GM12874 (cell line): Measurements from ENCODE around the gene SERTAD4.

Source experiments
- TF ChIP-seq, protein P1 (sequence below): IDR thresholded peaks from 2 replicates; pipeline ENCODE4 v1.5.1; 2011; ENCODE audit warnings: low read depth, mild to moderate bottlenecking, control low read depth, low read length, moderate library complexity; ENCODE audit not compliant: insufficient read depth

The SERTAD4 gene

DNA sequence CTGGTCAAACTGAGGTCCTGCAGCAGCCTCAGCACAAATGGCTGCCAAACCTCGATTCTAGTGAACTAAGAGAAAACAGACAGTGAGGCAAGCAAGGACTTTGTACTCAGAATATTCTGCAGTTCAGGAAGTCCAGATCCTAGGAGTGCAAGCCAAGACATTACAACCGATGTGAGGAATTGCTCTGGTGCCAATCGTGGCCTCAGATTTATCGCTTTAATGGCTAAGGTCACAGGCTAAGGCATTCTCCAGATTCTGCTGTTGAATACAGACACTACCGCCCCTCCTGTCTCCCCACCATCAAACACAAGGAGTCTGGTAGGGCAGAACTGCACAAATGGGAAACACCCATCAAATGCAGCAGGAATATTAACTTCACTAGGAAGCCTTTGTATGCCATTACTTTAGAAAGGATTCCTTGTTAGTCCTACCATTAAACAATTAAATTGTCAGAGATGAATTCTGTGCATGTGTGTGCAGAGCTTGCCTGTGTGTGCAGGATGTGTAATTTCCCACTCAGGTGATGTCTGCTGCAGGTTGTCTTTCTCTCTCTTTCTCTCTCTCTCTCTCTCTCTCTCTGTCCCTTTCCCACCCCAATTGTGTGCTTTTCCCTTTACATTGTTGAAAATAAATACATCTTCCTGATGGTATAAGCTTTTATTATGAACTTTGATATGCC is 9.2 kb upstream of the SERTAD4 start:
- TF ChIP-seq, protein P1, sequence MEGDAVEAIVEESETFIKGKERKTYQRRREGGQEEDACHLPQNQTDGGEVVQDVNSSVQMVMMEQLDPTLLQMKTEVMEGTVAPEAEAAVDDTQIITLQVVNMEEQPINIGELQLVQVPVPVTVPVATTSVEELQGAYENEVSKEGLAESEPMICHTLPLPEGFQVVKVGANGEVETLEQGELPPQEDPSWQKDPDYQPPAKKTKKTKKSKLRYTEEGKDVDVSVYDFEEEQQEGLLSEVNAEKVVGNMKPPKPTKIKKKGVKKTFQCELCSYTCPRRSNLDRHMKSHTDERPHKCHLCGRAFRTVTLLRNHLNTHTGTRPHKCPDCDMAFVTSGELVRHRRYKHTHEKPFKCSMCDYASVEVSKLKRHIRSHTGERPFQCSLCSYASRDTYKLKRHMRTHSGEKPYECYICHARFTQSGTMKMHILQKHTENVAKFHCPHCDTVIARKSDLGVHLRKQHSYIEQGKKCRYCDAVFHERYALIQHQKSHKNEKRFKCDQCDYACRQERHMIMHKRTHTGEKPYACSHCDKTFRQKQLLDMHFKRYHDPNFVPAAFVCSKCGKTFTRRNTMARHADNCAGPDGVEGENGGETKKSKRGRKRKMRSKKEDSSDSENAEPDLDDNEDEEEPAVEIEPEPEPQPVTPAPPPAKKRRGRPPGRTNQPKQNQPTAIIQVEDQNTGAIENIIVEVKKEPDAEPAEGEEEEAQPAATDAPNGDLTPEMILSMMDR, result no peak

- TF ChIP-seq, protein P1, result no peak
These were observed 4.4 kb upstream of the SERTAD4 start for GRCh38 chr1:210228158-210228557.

GRCh38 chr1:210230149-210230695 is 2.4 kb upstream of the SERTAD4 start:
- TF ChIP-seq, protein P1, result no peak

DNA sequence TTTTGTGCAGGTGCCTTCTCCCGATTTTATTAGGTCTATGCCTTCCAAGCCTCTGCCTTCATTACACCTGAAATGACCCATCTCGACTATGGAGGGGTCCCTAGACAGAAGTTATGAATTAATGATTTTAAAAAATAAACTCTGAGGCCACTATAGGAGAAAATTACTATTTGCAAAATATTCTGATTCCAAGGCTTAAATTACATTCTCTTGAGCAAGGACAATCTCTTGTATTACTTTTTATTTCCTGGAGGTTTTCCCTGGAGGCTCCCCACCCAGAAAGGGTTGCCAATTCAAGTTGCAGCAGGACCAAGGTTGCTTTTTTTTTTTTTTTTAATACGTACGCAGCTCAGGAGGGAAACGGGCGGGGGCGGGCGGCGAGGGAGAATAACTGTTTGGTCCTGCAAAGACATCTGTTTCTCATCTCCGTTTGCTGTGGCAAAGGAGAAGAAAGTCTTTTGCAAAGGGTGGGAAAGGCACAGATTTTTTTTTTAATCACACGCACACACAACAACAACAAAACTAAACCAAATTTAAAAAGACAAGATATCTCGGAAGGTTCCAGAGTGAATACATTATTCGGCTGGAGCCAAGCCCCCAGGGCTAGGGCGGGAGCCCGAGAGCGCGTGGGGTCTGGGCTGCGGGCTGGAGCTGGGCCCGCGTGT is 618 bp upstream of the SERTAD4 start:
- TF ChIP-seq, protein P1, result no peak

DNA sequence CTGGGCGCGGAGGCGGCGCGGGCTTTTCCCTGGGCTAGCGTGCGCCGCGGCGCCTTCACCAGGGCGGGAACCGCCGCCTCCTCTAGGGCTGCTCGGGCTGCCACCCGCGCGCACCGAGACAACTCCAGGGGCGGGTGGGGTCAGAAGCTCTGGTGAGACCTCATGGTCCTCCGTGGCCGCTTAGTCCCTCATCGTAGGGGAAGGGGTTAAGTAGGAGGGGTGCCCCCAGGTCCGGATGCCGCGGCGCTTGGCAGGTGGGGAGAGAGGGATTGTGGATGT is 559 bp downstream of the SERTAD4 start:
- TF ChIP-seq, protein P1, result no peak

GRCh38 chr1:210233495-210234328 is 1.1 kb downstream of the SERTAD4 start:
- TF ChIP-seq, protein P1, result no peak

- TF ChIP-seq, protein P1, result no peak
These were observed 1.7 kb downstream of the SERTAD4 start for GRCh38 chr1:210234329-210234757.
